T-helper 1 cell (primary cell): ENCODE data around the gene MLLT6.

Experiments used
- DNase-seq, 5 donors: peaks; one replicate each; pipeline ENCODE4 v3.0.0-alpha.2; 2012 to 2020

Gene MLLT6

DNA sequence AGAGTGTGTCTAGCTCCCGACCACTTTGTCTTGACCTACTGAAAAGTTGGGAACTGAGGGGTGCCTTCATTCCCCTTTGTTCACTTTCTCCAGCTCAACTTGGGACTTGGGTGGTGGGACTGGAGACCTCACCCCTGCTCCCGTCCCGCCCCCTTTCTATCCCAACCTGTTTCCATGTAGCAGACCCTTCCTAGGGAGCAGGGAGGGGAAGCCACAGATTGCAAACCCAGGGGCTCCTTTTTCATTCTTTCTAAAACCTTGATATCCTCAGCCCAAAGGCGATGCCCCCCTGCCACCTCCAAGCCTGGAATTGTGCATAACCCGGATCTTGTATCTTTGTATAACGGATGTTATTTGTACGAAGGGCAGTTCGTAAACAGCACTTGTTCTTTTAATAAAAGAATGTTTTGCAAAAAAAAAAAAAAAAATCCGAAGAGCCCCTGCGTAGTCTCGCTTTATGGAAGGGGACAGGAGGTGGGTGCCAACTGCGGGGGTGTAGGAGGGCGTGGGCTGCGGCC is 24.4 kb downstream of the MLLT6 start:
- no peak for DNase-seq

DNA sequence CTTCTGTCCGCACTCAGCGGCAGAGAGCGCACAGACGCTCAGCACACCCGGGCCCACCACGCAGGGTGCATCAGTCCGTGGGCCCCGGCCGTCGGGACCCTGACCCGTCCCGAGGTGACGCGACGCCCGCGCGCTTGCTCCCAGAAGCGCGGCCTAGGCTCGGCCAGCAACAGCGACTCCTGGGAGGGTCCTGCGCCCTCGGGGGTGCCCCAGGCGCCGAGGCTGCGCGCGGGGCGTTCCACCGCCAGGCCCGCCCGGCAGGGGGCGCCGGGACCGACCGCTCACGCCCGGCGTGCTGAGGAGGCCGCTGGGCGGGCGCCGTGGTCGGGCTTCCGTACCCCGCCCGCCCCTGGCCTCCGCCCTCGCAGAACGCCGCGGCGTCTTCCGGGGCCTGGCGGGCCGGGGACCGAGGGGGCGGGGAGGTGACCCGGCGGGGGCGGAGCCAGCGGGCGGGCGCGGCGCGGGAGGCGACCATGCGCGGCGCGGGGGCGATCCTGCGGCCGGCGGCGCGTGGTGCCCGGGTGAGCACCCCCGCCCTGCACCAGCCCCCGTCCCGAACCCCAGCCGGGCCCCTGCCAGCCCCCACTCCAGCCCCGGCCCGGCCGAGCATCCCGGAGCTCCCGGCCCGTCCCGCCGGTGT is 24.9 kb downstream of the MLLT6 start, which contains the start of gene CISD3:
Gene CISD3 (plus strand): TSS at position 456 of the 640 bp plus-strand sequence. CDS start 18 bp downstream, at position 474.
- peak; percentile 72 to 91 (median 82) for DNase-seq

DNA sequence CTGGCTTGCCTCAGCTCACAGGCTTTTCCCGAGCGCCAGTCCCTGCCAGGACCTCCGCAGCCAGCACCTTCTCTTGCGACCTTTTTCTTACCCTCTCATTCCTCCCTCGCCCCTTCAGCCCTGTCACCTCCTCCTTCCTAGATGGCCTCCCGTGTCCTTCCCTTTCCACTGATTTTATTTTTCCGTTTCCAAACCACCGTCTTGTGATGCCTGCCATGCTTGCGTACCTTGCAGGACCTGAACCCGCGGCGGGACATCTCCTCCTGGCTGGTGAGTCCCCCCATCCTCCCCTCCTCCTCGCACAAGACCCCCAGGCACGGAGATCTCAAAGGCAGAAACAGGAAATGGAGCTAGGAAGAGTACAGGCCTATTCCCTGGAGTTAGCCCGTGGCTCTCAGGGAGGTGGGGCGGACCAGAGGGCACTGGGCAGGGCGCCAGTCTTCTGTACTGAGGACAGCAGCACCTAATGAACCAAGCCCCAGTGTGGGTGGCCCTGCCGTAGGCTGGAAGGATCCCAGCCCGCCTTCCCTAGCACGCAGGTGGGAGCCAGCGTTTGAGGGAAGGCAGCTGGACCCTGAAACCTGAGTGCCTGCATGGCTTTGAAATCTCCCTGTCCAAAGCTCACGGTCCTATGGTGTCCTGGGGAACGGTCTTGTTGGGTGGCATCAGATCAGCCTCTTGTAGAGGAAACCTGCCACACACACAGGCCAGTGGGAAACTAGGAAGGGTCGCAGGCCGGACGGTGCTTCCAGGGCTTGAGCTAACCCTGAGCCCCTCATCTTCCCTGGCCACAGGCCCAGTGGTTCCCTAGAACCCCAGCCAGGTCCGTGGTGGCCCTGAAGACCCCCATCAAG is 25.7 kb downstream of the MLLT6 start:
- DNase-seq = peak in 1 of 5 donors; percentile 38

DNA sequence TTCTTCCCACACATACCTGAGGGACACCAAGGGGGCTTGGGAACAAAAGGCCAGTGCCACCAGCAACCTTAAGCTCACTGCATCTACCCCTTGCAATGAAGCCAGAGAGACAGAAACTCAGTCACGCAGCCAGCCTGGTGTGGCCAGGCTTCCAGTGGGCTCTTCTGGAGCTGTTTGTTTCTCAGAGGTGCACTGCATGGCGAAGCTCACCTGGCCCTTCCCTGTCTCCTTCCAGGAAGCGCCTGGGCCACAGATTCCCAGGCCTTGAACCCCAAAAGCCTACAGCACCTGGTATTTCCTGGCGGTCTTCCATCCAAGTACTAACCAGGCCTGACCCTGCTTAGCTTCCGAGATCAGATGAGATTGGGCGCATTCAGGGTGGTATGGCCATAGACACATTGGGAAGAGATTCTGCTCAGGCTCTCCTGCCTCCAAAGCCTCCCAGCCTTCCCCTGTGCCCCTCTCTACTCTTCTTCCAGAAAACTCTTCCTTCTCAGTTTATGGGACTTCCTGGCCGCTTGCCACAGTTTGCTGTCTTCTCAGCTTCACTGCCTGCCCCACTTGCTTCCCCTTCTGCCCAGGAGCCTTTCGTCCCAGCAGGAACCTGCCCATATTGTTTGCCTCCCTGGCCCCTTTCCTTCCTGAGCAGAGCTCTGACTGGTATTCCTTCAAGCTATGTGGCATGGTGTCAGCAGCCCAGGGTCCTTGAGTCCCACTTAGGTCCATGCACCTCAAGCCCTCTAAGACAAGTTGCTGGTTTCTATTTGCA is 26.6 kb downstream of the MLLT6 start:
- no peak for DNase-seq

DNA sequence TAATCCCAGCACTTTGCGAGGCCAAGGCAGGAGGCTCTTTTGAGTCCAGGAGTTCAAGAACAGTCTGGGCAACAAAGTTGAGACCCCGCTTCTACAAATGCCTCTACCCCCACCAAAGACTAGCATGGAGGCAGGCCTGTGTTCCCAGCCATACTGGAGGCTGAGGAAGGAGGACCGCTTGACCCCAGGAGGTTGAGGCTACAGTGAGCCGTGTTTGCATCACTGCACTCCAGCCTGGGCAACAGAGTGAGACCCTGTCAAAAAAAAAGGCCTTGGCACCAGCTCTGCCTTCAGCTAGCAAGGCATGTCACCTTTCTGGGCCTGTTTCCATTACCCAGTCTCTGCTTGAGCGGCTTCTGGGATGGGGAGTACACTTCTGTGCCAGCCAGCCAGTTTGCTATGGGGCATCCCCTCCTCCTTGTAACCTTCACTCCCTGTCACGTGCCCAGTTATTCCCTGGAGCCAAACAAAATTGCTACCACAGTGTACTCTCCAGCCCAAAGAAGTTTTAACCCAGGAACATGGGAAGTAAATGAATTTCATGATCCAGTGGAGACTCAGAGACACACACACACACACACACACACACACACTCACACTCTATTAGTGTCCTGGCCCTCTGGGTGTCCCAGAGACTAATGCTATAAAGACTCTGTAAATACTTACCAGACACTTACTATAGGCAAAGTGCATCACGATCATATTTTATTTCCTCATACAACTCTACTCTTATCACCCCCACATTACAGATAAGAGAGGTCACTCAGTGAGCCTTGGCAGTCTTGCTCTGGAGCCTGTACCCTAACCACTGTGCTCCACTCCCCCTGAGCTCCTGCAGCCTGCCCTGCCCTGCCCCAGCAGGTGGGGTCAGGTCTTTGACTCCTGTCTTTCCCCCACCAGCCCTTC is 27.6 kb downstream of the MLLT6 start:
- no peak for DNase-seq

DNA sequence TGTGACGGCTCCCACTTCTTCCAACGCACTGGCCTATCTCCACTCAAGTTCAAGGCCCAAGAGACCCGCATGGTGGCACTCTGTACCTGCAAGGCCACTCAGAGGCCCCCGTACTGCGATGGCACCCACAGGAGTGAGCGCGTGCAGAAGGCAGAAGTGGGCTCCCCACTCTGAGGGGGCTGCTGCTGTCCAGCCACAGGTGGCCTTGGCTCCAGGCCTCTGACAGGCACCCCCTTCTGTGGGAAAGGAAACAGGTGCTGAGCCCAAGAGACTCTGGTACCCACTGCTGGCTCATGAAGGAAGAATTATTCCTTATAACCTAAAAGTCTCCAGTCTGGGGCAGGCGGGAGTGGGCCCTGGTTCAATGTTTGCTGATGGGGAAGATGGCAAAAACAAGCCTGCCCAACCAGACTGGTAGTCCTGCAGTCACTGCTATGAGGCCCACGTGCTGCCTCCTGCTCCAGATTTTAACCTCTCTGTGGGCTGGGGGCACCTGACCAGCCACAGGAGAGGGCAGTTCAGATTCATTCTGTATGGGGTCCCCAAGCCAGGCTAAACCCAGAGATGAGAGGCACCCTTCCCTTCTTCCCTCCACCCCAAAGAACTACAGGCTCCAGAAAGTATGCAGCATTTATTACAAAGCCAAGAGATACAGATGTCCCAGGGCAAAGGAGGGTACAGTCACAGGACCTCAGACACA is 28.4 kb downstream of the MLLT6 start:
- DNase-seq = no peak

DNA sequence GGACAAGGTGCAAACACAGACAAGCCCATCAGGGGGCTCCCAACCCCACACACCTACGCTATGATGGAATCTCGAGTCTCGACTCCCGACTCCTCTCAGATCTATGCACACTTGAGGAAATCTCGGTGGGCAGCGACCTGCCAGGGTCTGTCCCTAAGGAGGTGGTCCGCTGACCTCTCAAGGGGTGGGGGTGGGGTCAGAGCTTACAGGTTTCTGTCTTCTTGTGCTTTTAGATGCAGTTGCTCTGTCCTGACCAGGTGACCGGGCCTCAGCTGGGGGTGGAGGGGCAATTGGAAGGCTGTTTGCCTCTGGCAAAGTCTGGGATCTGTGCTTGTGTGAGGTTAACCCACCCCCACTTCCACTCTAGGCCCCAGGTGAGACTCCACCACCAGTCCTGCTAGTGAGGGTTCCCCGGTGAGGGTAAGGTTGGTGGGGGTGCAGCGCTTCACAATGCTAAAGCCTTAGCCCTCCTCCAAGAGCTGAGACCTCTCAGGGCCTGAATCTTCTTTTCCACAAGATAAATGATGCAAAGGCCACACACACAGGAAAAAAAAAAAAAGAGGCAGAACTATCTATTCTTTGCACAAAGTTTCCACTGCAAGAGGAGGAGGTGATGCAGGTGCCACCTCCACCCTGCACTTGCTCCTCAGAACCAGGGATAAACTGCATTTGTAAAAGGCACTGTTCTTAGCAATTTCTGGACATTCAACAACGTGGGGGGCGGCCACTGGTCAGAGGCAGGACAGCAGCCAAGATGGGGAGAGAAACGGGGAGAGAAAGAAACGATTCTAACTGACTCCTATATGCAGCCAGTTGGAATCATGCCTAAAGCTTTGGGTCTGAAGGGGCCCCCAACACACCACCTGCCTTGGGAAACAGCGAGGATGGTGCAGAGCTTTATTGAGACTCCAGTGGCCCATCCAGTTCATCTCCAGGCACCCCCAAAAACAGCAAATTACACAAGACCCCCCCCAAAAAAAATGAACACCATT is 29.2 kb downstream of the MLLT6 start:
- DNase-seq = peak in 1 of 5 donors; percentile 34

DNA sequence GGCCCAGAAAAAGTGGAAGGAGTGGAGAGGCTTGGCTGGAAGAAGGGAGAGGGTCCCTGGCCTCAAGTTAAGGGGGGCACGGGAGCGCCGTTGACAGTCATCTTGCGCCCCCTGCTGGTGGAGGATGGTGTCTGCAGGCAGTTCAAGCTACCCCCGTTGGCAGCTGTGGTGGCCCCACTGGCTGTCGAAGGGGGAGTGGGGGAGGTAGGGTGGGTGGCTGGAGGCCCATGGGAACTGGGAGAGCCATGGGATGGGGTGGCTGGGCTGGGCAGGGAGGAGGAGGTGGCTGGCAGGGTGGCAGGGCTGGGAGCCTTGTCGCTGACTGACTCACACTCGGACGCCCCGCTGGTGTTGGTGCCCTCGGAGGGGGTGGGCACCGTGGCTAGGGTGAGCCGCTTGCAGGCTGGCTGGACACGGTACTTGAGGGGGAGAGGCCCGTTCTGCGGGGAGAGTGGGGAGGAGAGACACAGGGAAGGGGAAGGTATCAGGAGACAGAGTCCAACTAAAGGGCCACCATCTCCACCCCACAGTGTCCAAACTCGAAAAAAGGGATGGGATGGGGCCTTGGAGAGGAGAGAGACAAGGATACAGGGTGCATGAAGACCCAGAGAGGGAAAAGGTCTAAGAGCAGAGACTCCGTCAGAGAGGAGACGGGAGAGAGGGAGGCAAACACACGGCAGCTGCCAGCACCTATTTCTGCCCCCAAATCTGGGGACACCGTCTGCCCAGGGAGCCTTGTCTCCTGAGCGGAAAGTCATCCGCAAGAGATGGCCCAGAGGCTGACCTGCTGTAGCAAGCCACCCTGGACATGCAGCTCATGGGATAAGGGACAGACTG is 30.3 kb downstream of the MLLT6 start:
- DNase-seq = peak; percentile 47 to 72 (median 63)

DNA sequence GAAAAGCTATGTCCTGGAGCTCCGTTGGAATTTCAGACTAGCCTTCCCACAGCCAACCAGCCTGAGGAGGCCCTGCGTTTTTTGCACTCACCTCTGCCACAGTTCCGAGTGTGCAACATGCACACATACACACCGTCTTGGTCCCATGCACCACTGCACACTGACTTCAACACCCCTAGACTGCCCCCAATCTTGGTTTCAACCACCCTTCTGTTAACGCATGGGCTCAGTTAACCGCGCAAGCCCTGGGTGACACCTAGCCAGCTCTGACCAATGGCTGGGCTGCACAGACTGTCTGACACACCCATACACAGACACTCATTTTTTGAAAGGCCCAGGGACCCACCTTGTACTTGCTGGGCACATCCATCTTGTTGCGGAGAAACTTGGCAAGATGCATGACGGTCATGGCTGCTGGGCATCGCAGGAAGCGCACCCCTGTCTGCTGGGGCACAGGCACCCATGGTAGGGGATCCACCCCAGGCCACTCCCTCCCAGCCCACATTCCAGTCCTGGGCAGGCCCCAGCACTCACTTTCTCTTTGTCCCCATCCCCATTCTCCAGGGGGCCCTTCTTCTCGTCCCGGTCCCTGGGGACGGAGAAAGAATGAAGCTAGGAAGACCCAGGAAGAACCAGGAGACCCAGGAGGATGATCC is 33.1 kb downstream of the MLLT6 start:
- no peak for DNase-seq

DNA sequence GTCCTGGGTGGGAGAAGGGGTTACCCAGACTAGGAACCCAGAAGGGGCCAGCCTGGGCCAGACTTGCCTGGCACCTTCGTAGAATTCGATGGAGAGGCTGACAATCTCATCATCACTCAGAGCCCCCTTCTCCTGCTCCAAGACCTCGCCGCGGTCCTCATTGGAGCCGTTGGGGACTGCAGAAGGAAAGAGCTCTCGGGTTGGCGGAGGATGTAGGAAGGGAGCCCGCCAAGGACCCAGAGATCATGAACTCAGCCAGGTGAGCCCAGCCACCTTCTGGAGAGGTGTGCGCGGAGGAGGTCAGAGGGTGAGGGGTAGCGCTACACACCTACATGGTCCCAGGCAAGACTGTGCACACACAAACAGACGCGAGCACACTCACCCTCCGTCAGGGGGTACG is 33.6 kb downstream of the MLLT6 start:
- DNase-seq = no peak

DNA sequence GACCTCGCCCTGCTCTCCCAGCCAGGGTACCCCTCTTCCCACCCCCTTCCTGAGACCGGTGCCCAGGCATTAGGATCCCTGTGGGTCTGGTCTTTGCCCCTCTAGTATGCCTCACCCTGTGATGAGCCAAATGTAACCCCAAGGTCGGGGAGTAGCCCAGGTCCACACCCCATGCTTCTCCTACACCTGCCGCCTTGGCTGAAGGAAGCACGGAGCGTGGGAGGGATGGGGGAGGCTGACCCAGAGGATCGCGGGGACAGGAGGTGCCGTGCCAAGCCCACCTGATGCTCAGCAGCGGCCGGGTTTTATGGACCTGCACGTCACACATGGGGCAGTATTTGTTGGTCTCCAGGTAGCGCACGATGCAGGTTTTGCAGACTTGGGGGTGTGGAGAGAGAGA is 34.2 kb downstream of the MLLT6 start:
- no peak for DNase-seq

DNA sequence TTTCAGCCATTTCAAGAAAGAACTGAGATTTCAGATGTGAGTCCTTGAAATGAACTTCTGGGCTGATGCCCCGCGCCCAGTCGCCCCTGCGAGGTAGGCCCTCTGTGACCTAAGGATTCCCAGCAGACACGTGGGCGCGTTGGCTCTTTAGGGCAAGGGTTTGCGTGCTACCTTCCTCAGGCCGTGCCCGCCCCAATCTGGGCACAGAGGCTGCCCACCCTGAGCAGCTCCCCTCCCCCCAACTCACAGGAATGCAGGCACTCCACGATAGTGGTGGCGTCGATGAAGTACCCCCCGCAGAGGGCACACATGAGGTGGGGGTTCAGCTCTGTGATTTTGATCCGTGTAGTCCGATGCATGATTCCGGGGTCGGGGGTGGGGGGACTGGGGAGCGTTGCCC is 35.0 kb downstream of the MLLT6 start:
- DNase-seq = no peak

DNA sequence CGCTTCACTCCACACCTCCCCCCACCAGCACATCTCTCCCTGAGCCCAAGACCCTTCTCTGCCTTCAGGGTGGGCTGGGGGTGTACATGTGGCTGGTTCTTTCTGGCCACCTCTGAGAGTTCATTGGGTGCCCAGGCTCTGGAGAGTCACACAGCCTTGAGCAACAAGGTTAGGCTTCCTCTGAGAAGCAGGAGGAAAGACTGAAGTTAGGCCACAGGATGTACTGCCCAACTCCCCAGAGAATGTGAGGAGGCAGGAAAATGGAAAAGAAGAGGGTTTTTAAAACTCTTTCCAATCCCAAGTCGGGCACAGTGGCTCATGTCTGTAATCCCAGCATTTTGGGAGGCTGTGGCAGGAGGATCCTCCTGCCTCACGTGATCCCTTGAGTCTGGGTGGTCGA is 35.7 kb downstream of the MLLT6 start:
- no peak for DNase-seq

DNA sequence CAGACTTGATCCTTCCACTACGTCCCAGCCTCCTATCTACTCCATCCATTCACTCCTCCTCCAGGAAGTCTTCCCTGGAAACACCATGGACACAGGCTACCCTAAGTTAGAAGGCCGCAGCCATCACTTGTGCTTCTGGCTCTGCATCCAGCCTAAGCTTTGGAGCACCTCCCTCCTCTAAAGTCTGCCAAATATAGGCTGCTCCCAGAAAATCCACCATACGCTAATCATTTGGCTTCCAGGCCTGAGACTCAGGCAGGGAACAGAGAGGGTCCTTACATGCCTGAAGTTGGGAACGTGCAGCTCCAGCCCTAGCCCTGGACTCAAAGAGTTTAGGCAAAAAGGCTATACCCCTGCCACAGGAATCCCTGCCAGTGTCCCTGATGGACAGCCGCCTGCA is 36.4 kb downstream of the MLLT6 start:
- DNase-seq = no peak

DNA sequence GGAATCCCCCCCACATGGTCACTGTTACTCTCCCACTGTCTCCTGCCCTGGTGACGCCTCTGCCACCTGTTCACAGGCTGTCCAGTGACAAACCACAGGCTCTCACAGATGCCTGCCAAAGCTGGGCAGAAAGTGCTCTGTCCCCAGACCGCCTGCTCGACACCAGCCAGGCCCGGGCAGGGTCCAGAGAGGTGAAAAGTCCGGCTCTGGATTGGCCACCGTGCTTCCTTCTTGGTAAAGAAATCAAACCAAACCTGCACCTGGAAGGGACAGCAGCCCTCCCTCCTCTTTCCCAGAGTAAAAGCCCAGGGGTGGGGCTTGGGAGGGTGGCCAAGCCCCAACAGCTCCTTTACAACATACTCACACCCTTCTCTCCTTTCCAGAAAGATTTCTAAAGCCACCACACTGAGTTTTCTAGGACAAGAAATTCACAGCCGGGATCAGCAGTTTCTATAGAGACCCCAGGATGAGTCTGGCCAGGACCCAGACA is 36.9 kb downstream of the MLLT6 start:
- DNase-seq = no peak

DNA sequence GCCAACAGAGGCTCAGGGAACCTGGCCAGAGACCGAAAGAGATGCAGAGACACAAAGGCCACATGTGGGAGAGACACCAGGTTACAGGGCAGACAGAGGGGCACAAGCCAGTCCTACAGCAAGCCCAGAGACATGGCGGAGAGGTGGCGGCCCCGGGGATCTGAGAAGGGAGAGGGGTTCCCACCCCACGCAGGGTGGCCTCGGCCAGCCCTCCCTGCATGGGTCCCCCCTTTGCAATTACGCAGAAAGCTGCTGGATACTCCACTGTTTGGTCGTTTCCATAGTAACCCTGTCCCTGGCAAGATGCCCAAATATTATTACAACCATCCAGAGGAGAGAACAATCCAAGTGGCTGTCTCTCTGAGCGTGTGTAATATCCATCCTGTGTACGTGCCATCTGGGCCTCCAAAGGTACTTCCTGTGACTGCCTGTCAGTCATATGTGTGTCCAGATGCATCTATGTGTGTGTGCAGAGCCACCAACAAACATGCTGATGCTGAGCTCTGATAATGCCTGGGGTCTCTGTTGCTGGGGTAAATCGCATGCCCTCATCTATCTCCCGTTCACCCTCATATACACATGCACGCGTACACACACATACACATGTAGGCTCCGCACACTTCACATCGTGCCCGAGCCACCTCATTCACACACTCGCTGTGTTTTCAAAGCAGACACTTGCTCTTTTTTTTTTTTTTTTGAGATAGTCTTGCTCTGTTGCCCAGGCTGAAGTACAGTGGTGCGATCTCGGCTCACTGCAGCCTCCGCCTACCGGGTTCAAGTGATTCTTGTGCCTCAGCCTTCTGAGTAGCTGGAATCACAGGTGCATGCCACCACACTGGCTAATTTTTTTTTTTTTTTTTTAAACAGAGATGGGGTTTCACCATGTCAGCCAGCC is 37.6 kb downstream of the MLLT6 start:
- no peak for DNase-seq

DNA sequence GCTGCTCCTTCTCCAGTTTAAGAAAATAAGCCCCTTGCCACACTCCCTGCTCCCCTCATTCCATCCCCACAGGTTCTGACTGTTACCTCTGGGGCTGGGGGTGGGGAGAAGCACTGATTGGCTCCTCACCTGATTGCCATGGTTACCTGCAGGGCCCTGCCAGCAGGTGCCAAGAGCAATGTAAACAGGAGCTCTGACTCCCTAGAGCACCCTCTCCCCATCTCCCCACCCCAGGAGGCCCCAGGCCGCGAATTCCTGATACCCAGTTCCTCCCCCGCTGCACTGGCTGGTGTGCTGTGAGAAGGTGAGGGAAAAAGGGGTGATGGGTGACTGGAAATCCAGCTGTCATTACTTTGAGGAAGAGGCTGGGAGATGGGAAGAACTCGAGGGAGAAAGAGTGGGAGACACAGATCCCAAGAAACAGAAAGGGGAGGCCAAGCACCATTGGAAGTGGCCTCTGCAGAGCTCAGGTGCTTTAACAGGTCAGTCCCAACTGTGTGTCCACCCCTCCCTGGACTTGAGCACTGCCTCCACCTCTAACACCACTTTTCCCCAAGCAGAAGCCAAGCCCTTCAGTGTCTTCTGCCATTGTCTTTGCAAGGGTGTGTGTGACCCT is 38.6 kb downstream of the MLLT6 start:
- DNase-seq = no peak
